Keratinocyte (primary cell): ENCODE results near the gene FOXR2. TPM values are rescaled to one million over a fixed set of nuclear protein-coding genes. Genes with fewer than 3 reads are reported as not detected.

Experiments
- DNase-seq: peaks from one replicate; pipeline ENCODE4 v3.0.0-alpha.2; 2011; ENCODE audit warnings: low read depth, missing footprints, low spot score
- FAIRE-seq: peaks from 2 replicates; lab custom pipeline; 2011; peaks lifted over from hg19 to GRCh38; lab: Jason Lieb, UNC
- H2AFZ ChIP-seq: 2 replicates; pipeline ENCODE4 v1.6.0; 2012; ENCODE audit warnings: low read length, control low read depth, inconsistent platforms; ENCODE audit not compliant: control insufficient read depth
- H3K27ac ChIP-seq: 2 replicates; pipeline ENCODE4 v1.5.1; 2011; ENCODE audit warnings: low read length; ENCODE audit not compliant: control insufficient read depth, insufficient read depth
- H3K27me3 ChIP-seq: 3 replicates; pipeline ENCODE4 v1.6.0; 2011; ENCODE audit warnings: low read length; ENCODE audit not compliant: control insufficient read depth, insufficient read depth; ENCODE audit errors: extremely low read depth
- H3K36me3 ChIP-seq, 2 experiments: 2 replicates in 1 of 2; 3 replicates in 1 of 2; pipeline ENCODE4 v1.5.1; 2011; ENCODE audit warnings: low read length in 2 of 2, mild to moderate bottlenecking in 1 of 2; ENCODE audit not compliant: control insufficient read depth in 2 of 2, insufficient read depth in 2 of 2; ENCODE audit errors: extremely low read depth in 1 of 2
- H3K4me1 ChIP-seq: 3 replicates; pipeline ENCODE4 v1.5.1; 2011; ENCODE audit warnings: low read length; ENCODE audit not compliant: control insufficient read depth, insufficient read depth; ENCODE audit errors: extremely low read depth
- H3K4me2 ChIP-seq: 3 replicates; pipeline ENCODE4 v1.6.0; 2011; ENCODE audit warnings: low read depth, low read length; ENCODE audit not compliant: control insufficient read depth, insufficient read depth; ENCODE audit errors: extremely low read depth
- H3K4me3 ChIP-seq, 3 experiments: fragments of 200-600 bp in 1 of 3; sonication (generic) in 1 of 3; 2 replicates in 2 of 3; 3 replicates in 1 of 3; pipeline ENCODE4 v1.5.1; 2011 to 2016; ENCODE audit warnings: low read length in 3 of 3, mild to moderate bottlenecking in 3 of 3, control low read depth in 2 of 3, inconsistent platforms in 1 of 3, low read depth in 1 of 3, mixed read lengths in 1 of 3, mixed run types in 1 of 3, moderate library complexity in 1 of 3; ENCODE audit not compliant: control insufficient read depth in 2 of 3, insufficient read depth in 2 of 3; ENCODE audit errors: extremely low read depth in 1 of 3
- H3K79me2 ChIP-seq: 2 replicates; pipeline ENCODE4 v1.6.0; 2012; ENCODE audit warnings: low read length; ENCODE audit not compliant: control insufficient read depth, insufficient read depth
- H3K9ac ChIP-seq: 3 replicates; pipeline ENCODE4 v1.6.0; 2011; ENCODE audit warnings: low read length; ENCODE audit not compliant: control insufficient read depth, insufficient read depth; ENCODE audit errors: extremely low read depth
- H3K9me1 ChIP-seq: 3 replicates; pipeline ENCODE4 v1.6.0; 2011; ENCODE audit warnings: low read length; ENCODE audit not compliant: control insufficient read depth, insufficient read depth; ENCODE audit errors: extremely low read depth
- H3K9me3 ChIP-seq: 2 replicates; pipeline ENCODE4 v1.5.1; 2012; ENCODE audit warnings: low read depth, low read length; ENCODE audit not compliant: control insufficient read depth
- H4K20me1 ChIP-seq: 3 replicates; pipeline ENCODE4 v1.6.0; 2011; ENCODE audit warnings: low read length; ENCODE audit not compliant: control insufficient read depth, insufficient read depth; ENCODE audit errors: extremely low read depth
- CTCF ChIP-seq, 3 experiments: IDR thresholded peaks in 1 of 3; conservative IDR thresholded peaks in 1 of 3; optimal IDR thresholded peaks in 1 of 3; 2 replicates in 2 of 3; 3 replicates in 1 of 3; pipeline versions ENCODE3 to v1.5.1; 2011; ENCODE audit warnings: low read length in 3 of 3, mild to moderate bottlenecking in 3 of 3, moderate library complexity in 2 of 3, control low read depth in 1 of 3, inconsistent platforms in 1 of 3; ENCODE audit not compliant: insufficient read depth in 2 of 3; ENCODE audit errors: extremely low read depth in 1 of 3
- EZH2 ChIP-seq: IDR thresholded peaks from one replicate; pipeline ENCODE4 v1.6.1; 2012; ENCODE audit warnings: inconsistent platforms, mild to moderate bottlenecking, low read length, moderate library complexity
- dilution Hi-C: fragments of 300-500 bp; cut with MboI; formaldehyde crosslinking; loops from one replicate; pipeline ENCODE4 v1.7.0; 2020; ENCODE audit warnings: low sequenced_read_pairs; ENCODE audit not compliant: extremely low pct_ligation_motif_present
- polyA minus RNA-seq, 3 experiments: library from RNA; depleted of rRNA, polyadenylated mRNA; stranded (reverse); fragments of >200 nt; gene quantifications; 1 replicate in 1 of 3; 2 replicates in 1 of 3; 3 replicates in 1 of 3; pipeline ENCODE4 v1.2.3, GENCODE V29; 2011
- polyA plus RNA-seq, 5 experiments: library from polyadenylated mRNA; depleted of rRNA in 3 of 5; stranded (reverse) in 3 of 5; stranded (forward) in 1 of 5; unstranded in 1 of 5; fragments of >200 nt; gene quantifications; 1 replicate in 1 of 5; 2 replicates in 3 of 5; 3 replicates in 1 of 5; pipeline versions ENCODE4 v1.2.1 to v1.2.3, GENCODE V29; 2011 to 2012; ENCODE audit warnings: missing spikeins in 2 of 5, low read depth in 1 of 5, low replicate concordance in 1 of 5

The FOXR2 gene
- polyA plus RNA-seq: not detected in 3 replicates
- not detected for polyA plus RNA-seq (2011; ENCODE audit: low read depth)
- not detected in 2 replicates for polyA plus RNA-seq (2011; cell fraction: cytosol; rRNA removed)
- polyA plus RNA-seq (2011; cell fraction: nucleus; rRNA removed): not detected in 2 replicates
- not detected in 2 replicates for polyA plus RNA-seq (2012; ENCODE audit: low replicate concordance)
- not detected in 3 replicates for polyA minus RNA-seq
- polyA minus RNA-seq (2011; cell fraction: cytosol; rRNA and poly(A)+ RNA removed): not detected
- not detected in 2 replicates for polyA minus RNA-seq (2011; cell fraction: nucleus; rRNA and poly(A)+ RNA removed)

- Histone ChIP-seq H3K27ac (no peak within 1 kb of the TSS), H3K9me1 (no peaks in the 10 kb centered on the region), H4K20me1 (no peaks in the 10 kb centered on the region), H3K36me3 (no peaks in the 10 kb centered on the region), H3K4me3 (no peak within 1 kb of the TSS), H3K79me2 (no peaks in the 10 kb centered on the region), H2AFZ (no peak within 1 kb of the TSS), H3K4me1 (no peaks in the 10 kb centered on the region), H3K4me2 (no peak within 1 kb of the TSS), H3K9me3 (no peaks in the 10 kb centered on the region), H3K27me3 (no peaks in the 10 kb centered on the region), H3K9ac (no peak within 1 kb of the TSS)
- no peak for FAIRE-seq
- no peak for TF ChIP-seq EZH2
- TF ChIP-seq CTCF (optimal IDR thresholded peaks at IDR 0.05 in 1 of 3, IDR thresholded peaks at IDR 0.05 in 1 of 3, conservative IDR thresholded peaks at IDR 0.05 in 1 of 3; ENCODE audit: extremely low read depth in 1 of 3, insufficient read depth in 2 of 3, low read length in 3 of 3): no peak
- dilution Hi-C loops: no loop called here
- no peak for DNase-seq
These were observed at the start of gene FOXR2 for GRCh38 chrX:55623100-55623499. Gene FOXR2, plus strand, starts transcription at chrX:55623400. Its CDS starts 312 bp downstream, at chrX:55623712.

- dilution Hi-C loops: no loop called here
- Histone ChIP-seq H2AFZ (no peak overlapping the region), H3K9me3 (no peaks in the 10 kb centered on the region), H3K4me1 (no peaks in the 10 kb centered on the region), H3K9me1 (no peaks in the 10 kb centered on the region), H3K4me3 (no peak overlapping the region), H3K4me2 (no peak overlapping the region), H3K36me3 (no peaks in the 10 kb centered on the region), H3K27me3 (no peaks in the 10 kb centered on the region), H3K9ac (no peak overlapping the region), H3K27ac (no peak overlapping the region), H3K79me2 (no peaks in the 10 kb centered on the region), H4K20me1 (no peaks in the 10 kb centered on the region)
- TF ChIP-seq CTCF (optimal IDR thresholded peaks at IDR 0.05 in 1 of 3, IDR thresholded peaks at IDR 0.05 in 1 of 3, conservative IDR thresholded peaks at IDR 0.05 in 1 of 3; ENCODE audit: extremely low read depth in 1 of 3, insufficient read depth in 2 of 3, low read length in 3 of 3): no peak
- TF ChIP-seq EZH2: no peak
- DNase-seq: no peak
- no peak for FAIRE-seq
These were observed 44.1 kb upstream of the FOXR2 start for GRCh38 chrX:55579115-55579514.
